Hepatocyte (in vitro differentiated cells): ENCODE data around the gene CARS2. TPM values are rescaled to one million over a fixed set of nuclear protein-coding genes. Genes with fewer than 3 reads are reported as not detected.

ENCODE experiments used
- DNase-seq: peaks from one replicate; pipeline ENCODE4 v3.0.0-alpha.2; 2016; ENCODE audit warnings: low spot score
- H2AFZ ChIP-seq: fragments of 200-600 bp; sonication (generic); 2 replicates; pipeline ENCODE4 v1.6.0; 2016; ENCODE audit warnings: antibody characterized with exemption, mild to moderate bottlenecking
- H3K27ac ChIP-seq: fragments of 200-600 bp; sonication (generic); 2 replicates; pipeline ENCODE4 v1.5.1; 2016; ENCODE audit warnings: mild to moderate bottlenecking
- H3K27me3 ChIP-seq: fragments of 200-600 bp; sonication (generic); 2 replicates; pipeline ENCODE4 v1.6.1; 2016
- H3K36me3 ChIP-seq: fragments of 200-600 bp; sonication (generic); replicated peaks from 2 replicates; pipeline ENCODE4 v1.5.1; 2016; ENCODE audit warnings: low read depth; ENCODE audit not compliant: insufficient read depth
- H3K4me1 ChIP-seq: fragments of 200-600 bp; sonication (generic); 2 replicates; pipeline ENCODE4 v1.5.1; 2016; ENCODE audit warnings: mild to moderate bottlenecking, moderate library complexity; ENCODE audit not compliant: insufficient read depth
- H3K4me2 ChIP-seq: fragments of 200-600 bp; sonication (generic); 2 replicates; pipeline ENCODE4 v1.6.0; 2016
- H3K4me3 ChIP-seq: fragments of 200-600 bp; sonication (generic); 2 replicates; pipeline ENCODE4 v1.5.1; 2016; ENCODE audit warnings: mild to moderate bottlenecking
- H3K79me2 ChIP-seq: fragments of 200-600 bp; sonication (generic); 2 replicates; pipeline ENCODE4 v1.6.0; 2017; ENCODE audit warnings: mild to moderate bottlenecking
- H3K9me2 ChIP-seq: fragments of 200-600 bp; sonication (generic); replicated peaks from 2 replicates; pipeline ENCODE4 v1.6.0; 2017; ENCODE audit warnings: mild to moderate bottlenecking; ENCODE audit not compliant: insufficient read depth
- H3K9me3 ChIP-seq: fragments of 200-600 bp; sonication (generic); 2 replicates; pipeline ENCODE4 v1.5.1; 2016; ENCODE audit warnings: low read depth, mild to moderate bottlenecking
- H4K20me1 ChIP-seq: fragments of 200-600 bp; sonication (generic); 2 replicates; pipeline ENCODE4 v1.6.0; 2016; ENCODE audit warnings: mild to moderate bottlenecking; ENCODE audit not compliant: insufficient read depth, poor library complexity, severe bottlenecking
- CTCF ChIP-seq: fragments of 200-600 bp; sonication (generic); IDR thresholded peaks from 2 replicates; pipeline ENCODE4 v1.5.1; 2016; ENCODE audit warnings: antibody characterized with exemption, mild to moderate bottlenecking; ENCODE audit not compliant: poor library complexity
- EZH2 ChIP-seq: fragments of 200-600 bp; sonication (generic); IDR thresholded peaks from 2 replicates; pipeline ENCODE4 v1.6.1; 2016; ENCODE audit warnings: antibody characterized with exemption, mild to moderate bottlenecking, borderline replicate concordance
- EZH2phosphoT487 ChIP-seq: fragments of 200-600 bp; sonication (generic); IDR thresholded peaks from one replicate; pipeline ENCODE4 v1.6.1; 2018; ENCODE audit warnings: antibody characterized with exemption, mild to moderate bottlenecking, low read depth, moderate library complexity; ENCODE audit not compliant: unreplicated experiment, severe bottlenecking
- WGBS: methylation state at CpG from one replicate; pipeline ENCODE4 v1.1.6; 2016; ENCODE audit warnings: low lambda C conversion rate; ENCODE audit errors: missing lambda C conversion rate; 5-methylcytosine and 5-hydroxymethylcytosine counted together
- polyA plus RNA-seq: library from polyadenylated mRNA; unstranded; fragments of >200 nt; fragmentation: Nextera tagmentation; extraction: Ambion mirVana; gene quantifications from 2 replicates; pipeline ENCODE4 v1.2.1, GENCODE V29; 2016
- total RNA-seq: library from RNA; depleted of rRNA; stranded (reverse); fragments of >200 nt; gene quantifications from 2 replicates; pipeline ENCODE4 v1.2.3, GENCODE V29; 2014

Gene CARS2
- total and polyA plus RNA-seq, 2 experiments from 2014 or later: 72.9 to 105 TPM

- no peaks in the 10 kb centered on the region for H3K36me3 ChIP-seq
Observed at GRCh38 chr13:110690516-110690915, 15.4 kb downstream of the CARS2 start.

GRCh38 chr13:110689711-110690110 lies 16.2 kb downstream of the CARS2 start:
- WGBS: 95% methylated on average over 12 of the region's 12 CpGs
- DNase-seq: no peak
- no peaks in the 10 kb centered on the region for H3K9me2 ChIP-seq
- H3K9me3 ChIP-seq: no peaks in the 10 kb centered on the region
- no peak overlapping the region for H3K27ac ChIP-seq
- peaks cover 5% of the 10 kb centered on the region for H3K4me1 ChIP-seq
- no peaks in the 10 kb centered on the region for H3K27me3 ChIP-seq
- H3K79me2 ChIP-seq: peaks cover 2% of the 10 kb centered on the region
- TF ChIP-seq EZH2phosphoT487: no peak
- TF ChIP-seq EZH2: no peak
- TF ChIP-seq CTCF: no peak
- no peaks in the 10 kb centered on the region for H3K36me3 ChIP-seq
- H3K4me3 ChIP-seq: no peak overlapping the region
- no peak overlapping the region for H3K4me2 ChIP-seq
- H2AFZ ChIP-seq: no peak overlapping the region
- no peaks in the 10 kb centered on the region for H4K20me1 ChIP-seq

More at GRCh38 chr13:110690516-110690915, 15.4 kb downstream of the CARS2 start:
- Histone ChIP-seq H3K27me3 (no peaks in the 10 kb centered on the region), H2AFZ (no peak overlapping the region), H4K20me1 (no peaks in the 10 kb centered on the region), H3K4me2 (no peak overlapping the region), H3K27ac (no peak overlapping the region), H3K4me1 (no peaks in the 10 kb centered on the region), H3K9me2 (no peaks in the 10 kb centered on the region), H3K9me3 (no peaks in the 10 kb centered on the region), H3K79me2 (peaks cover 2% of the 10 kb centered on the region), H3K4me3 (no peak overlapping the region)
- WGBS: 97% methylated on average over 8 of the region's 8 CpGs
- TF ChIP-seq EZH2: no peak
- TF ChIP-seq CTCF: no peak
- TF ChIP-seq EZH2phosphoT487: no peak
- no peak for DNase-seq

- no peaks in the 10 kb centered on the region for H4K20me1 ChIP-seq
- no peaks in the 10 kb centered on the region for H3K36me3 ChIP-seq
- no peak overlapping the region for H3K4me2 ChIP-seq
- H3K9me3 ChIP-seq: no peaks in the 10 kb centered on the region
- H3K27me3 ChIP-seq: no peaks in the 10 kb centered on the region
- TF ChIP-seq EZH2phosphoT487 (no peak), EZH2 (no peak), CTCF (no peak)
- no peaks in the 10 kb centered on the region for H3K79me2 ChIP-seq
- H3K4me3 ChIP-seq: no peak overlapping the region
- no peaks in the 10 kb centered on the region for H3K9me2 ChIP-seq
- no peak overlapping the region for H3K27ac ChIP-seq
- peaks cover 11% of the 10 kb centered on the region for H3K4me1 ChIP-seq
- no peak for DNase-seq
- 86% methylated on average over 9 of the region's 9 CpGs for WGBS
- H2AFZ ChIP-seq: no peak overlapping the region
Observed at GRCh38 chr13:110689041-110689440, 16.9 kb downstream of the CARS2 start.

- no peak overlapping the region for H3K4me2 ChIP-seq
- no peak overlapping the region for H3K27ac ChIP-seq
- no peaks in the 10 kb centered on the region for H3K27me3 ChIP-seq
- H4K20me1 ChIP-seq: no peaks in the 10 kb centered on the region
- no peak overlapping the region for H3K4me3 ChIP-seq
- H3K79me2 ChIP-seq: peaks cover 2% of the 10 kb centered on the region
- H2AFZ ChIP-seq: no peak overlapping the region
- no peaks in the 10 kb centered on the region for H3K9me2 ChIP-seq
- no peaks in the 10 kb centered on the region for H3K36me3 ChIP-seq
- 95% methylated on average over 16 of the region's 16 CpGs for WGBS
- H3K9me3 ChIP-seq: no peaks in the 10 kb centered on the region
- DNase-seq: no peak
- TF ChIP-seq CTCF (no peak), EZH2 (no peak), EZH2phosphoT487 (no peak)
- H3K4me1 ChIP-seq: peaks cover 16% of the 10 kb centered on the region
Observed at GRCh38 chr13:110687736-110688135, 18.2 kb downstream of the CARS2 start.
